Lung (tissue), 12 donors: ENCODE results near the gene CHRNA4. TPM values are rescaled to one million over a fixed set of nuclear protein-coding genes. Genes with fewer than 3 reads are reported as not detected.

Experiments
- ATAC-seq: fragments of 200-7000 bp; cut with Tn5 transposase; one replicate; pipeline ENCODE4 v1.9.1; 2020; ENCODE audit warnings: moderate number of reproducible peaks; ENCODE audit not compliant: insufficient read depth, low FRiP score
- DNase-seq, 3 donors: peaks; one replicate each; pipeline ENCODE4 v3.0.0-alpha.2; 2013 to 2017
- H3K27ac ChIP-seq, 2 donors: one replicate each; pipeline ENCODE4 v1.5.1; 2013; ENCODE audit warnings: mild to moderate bottlenecking in 2 of 2, moderate library complexity in 2 of 2, control low read depth in 1 of 2, inconsistent platforms in 1 of 2, low read depth in 1 of 2, low read length in 1 of 2
- H3K27me3 ChIP-seq, 3 donors: one replicate each; pipeline ENCODE4 v1.5.1; 2013; ENCODE audit warnings: low read length in 2 of 3; ENCODE audit not compliant: control insufficient read depth in 3 of 3, insufficient read depth in 3 of 3
- H3K36me3 ChIP-seq, 4 donors: one replicate each; pipeline ENCODE4 v1.5.1; 2013; ENCODE audit warnings: low read length in 4 of 4, mild to moderate bottlenecking in 1 of 4, moderate library complexity in 1 of 4; ENCODE audit not compliant: control insufficient read depth in 4 of 4, insufficient read depth in 4 of 4
- H3K4me1 ChIP-seq, 5 donors: one replicate each; pipeline ENCODE4 v1.5.1; 2013; ENCODE audit warnings: low read length in 5 of 5, mild to moderate bottlenecking in 2 of 5, moderate library complexity in 1 of 5; ENCODE audit not compliant: control insufficient read depth in 5 of 5, insufficient read depth in 5 of 5
- H3K4me3 ChIP-seq: one replicate; pipeline ENCODE4 v1.5.1; 2013; ENCODE audit warnings: mild to moderate bottlenecking, control low read depth, moderate library complexity
- H3K9ac ChIP-seq, 2 donors: one replicate each; pipeline ENCODE4 v1.5.1; 2013; ENCODE audit warnings: low read length in 2 of 2, control low read depth in 1 of 2; ENCODE audit not compliant: insufficient read depth in 1 of 2
- H3K9me3 ChIP-seq, 4 donors: one replicate each; pipeline ENCODE4 v1.5.1; 2013; ENCODE audit warnings: low read length in 3 of 4, mild to moderate bottlenecking in 1 of 4, moderate library complexity in 1 of 4; ENCODE audit not compliant: control insufficient read depth in 4 of 4, insufficient read depth in 3 of 4
- WGBS, 2 donors: extraction: QIAGEN DNeasy Blood & Tissue Kit; methylation state at CpG; one replicate each; pipeline ENCODE4 v1.1.7; 2013; 5-methylcytosine and 5-hydroxymethylcytosine counted together
- polyA plus RNA-seq, 2 donors: library from polyadenylated mRNA; stranded (reverse); fragments of 200-250 nt; gene quantifications; one replicate each; pipeline ENCODE4 v1.2.1, GENCODE V29; 2013
- total RNA-seq, 2 donors: library from RNA; depleted of rRNA in 1 of 2; stranded (reverse); fragments of >200 nt in 1 of 2; gene quantifications; one replicate each; pipeline ENCODE4 v1.2.1, GENCODE V29; 2014 to 2021
- TF ChIP-seq, protein P1 (sequence below): IDR thresholded peaks from 2 replicates; pipeline ENCODE4 v1.5.1; 2012; ENCODE audit warnings: mild to moderate bottlenecking; ENCODE audit errors: control extremely low read depth, extremely low read depth
- donor health status: control.
- donor health status: control.
- donor health status: Bipolar disorder and iron deficiency.
- donor health status: healthy.
- donor health status: DM: yes; HTN: yes; CAD: no.

Gene CHRNA4
- total and polyA plus RNA-seq, 4 donors: 0.01 to 1.1 (median 0.46) TPM

DNA sequence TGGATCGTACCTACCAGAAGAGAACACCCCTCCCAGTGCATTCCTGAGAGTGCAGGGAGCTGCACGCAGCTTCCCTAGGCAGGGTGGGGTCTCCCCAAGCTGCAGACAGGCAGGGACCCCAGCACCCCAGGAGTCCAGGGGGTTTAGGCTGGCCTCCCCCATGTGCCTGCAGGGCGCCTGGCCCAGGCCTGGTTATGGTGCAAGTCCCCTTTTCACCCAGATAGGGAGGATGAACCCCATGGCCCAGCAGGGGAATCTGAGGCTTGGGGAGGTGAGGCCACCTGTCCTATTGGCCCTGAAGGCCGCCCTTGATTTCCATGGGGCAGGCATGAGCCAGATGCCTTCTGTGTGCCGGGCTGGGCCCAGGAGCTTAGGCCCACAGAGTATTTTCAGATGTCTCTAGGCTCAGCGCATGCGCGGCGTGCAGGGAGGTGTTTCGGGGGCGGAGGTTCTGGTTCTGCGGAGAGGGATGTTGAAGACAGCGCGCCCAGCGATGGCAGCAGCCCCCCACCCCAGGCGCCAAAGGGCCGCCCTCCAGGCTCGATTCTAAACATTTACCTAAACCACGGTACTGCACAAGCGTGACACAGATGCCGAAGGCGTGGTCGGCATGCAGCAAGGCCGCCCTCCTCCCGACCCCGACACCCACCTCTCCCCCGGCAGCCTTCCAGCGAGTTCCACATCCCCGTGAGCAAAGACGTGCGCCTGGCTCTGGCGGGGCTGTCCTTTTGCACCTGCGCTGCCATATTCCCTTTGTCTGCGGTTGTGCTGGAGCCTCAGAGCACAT, 38.8 kb downstream of the CHRNA4 start:
- ATAC-seq (no peak), DNase-seq (no peak)
- Histone ChIP-seq H3K9ac (no peak overlapping the region), H3K27me3 (peaks cover 0 to 3% (median 3%) of the 10 kb centered on the region in 3 donors), H3K36me3 (no peaks in the 10 kb centered on the region), H3K4me1 (peaks cover 0 to 44% (median 13%) of the 10 kb centered on the region in 5 donors), H3K4me3 (no peak overlapping the region), H3K9me3 (peaks cover 0 to 3% (median 0%) of the 10 kb centered on the region in 4 donors), H3K27ac (no peak overlapping the region)
- TF ChIP-seq, protein P1, sequence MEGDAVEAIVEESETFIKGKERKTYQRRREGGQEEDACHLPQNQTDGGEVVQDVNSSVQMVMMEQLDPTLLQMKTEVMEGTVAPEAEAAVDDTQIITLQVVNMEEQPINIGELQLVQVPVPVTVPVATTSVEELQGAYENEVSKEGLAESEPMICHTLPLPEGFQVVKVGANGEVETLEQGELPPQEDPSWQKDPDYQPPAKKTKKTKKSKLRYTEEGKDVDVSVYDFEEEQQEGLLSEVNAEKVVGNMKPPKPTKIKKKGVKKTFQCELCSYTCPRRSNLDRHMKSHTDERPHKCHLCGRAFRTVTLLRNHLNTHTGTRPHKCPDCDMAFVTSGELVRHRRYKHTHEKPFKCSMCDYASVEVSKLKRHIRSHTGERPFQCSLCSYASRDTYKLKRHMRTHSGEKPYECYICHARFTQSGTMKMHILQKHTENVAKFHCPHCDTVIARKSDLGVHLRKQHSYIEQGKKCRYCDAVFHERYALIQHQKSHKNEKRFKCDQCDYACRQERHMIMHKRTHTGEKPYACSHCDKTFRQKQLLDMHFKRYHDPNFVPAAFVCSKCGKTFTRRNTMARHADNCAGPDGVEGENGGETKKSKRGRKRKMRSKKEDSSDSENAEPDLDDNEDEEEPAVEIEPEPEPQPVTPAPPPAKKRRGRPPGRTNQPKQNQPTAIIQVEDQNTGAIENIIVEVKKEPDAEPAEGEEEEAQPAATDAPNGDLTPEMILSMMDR: no peak
- 67 to 84% methylated on average over 34 of the region's 34 CpGs for WGBS, 2 donors

DNA sequence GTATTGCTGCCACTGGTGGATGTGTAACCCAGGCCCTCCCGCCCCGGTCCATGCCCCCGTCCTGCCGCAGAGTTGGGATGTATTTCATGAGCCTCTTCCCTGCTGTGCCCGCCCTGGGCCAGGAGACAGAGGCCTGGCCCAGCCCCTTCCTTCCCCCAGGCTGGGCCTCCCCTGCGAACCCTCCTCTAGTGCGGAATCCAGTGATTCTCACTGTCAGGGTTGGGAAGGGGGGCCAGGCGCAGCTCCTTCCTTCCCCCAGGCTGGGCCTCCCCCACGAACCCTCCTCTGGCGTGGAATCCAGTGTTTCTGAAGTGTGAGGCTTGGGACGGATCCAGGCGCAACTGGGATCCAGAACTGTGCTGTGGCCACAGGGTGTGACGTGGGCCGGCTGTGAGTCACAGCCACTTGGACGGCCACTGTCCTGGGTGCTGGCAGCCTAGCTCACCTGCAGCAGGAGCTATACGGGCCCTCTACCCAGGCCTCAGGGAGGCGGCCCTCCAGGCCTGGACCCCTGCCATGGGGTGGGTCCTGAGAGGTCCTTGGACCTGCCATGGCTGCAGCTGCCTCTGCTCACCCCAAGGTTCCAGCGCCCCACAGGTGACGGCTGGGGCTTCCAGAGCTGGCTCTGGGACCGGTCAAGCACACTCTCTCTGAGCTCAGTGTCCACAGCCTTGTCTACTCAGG, 39.9 kb downstream of the CHRNA4 start:
- Histone ChIP-seq H3K4me1 (peaks cover 0 to 44% (median 13%) of the 10 kb centered on the region in 5 donors), H3K4me3 (no peak overlapping the region), H3K9me3 (no peaks in the 10 kb centered on the region), H3K27me3 (peaks cover 0 to 3% (median 3%) of the 10 kb centered on the region in 3 donors), H3K9ac (no peak overlapping the region), H3K27ac (no peak overlapping the region), H3K36me3 (no peaks in the 10 kb centered on the region)
- peak; percentile 88 to 94 (median 89) for DNase-seq
- TF ChIP-seq, protein P1: no peak
- ATAC-seq: no peak
- 53 to 68% methylated on average over 20 of the region's 20 CpGs for WGBS, 2 donors

DNA sequence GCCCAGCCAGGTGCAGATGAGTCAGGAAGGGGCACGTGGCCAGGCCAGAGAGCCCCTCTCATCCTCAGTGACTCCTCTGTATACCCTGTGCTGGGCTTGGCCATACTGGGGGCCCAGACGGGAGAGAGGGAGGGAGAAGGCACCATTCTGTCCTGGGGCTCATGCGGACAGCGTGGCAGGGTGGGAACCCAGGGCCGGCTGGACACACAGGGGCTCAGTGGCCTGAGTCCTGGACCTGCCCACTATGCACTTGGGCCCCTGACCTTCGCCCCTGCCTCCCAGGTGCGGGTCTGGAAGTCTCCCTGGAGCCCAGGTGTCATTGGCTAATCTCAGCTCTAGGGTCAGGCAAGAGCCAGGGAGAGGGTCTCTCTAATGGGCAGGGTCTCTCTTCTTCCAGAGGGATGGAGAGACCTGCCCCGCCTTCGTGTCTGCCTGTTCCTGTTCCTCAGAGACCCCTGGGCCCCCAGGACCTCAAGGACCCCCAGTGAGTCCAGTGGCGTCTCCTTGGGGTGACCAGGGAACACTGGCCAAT, 40.5 kb downstream of the CHRNA4 start:
- TF ChIP-seq, protein P1: no peak
- no peaks in the 10 kb centered on the region for H3K36me3 ChIP-seq
- peaks cover 0 to 3% (median 3%) of the 10 kb centered on the region in 3 donors for H3K27me3 ChIP-seq
- WGBS, 2 donors: 66 to 80% methylated on average over 10 of the region's 10 CpGs
- H3K27ac ChIP-seq: no peak overlapping the region
- DNase-seq (peak in 1 of 3 donors; percentile 9), ATAC-seq (no peak)
- H3K9ac ChIP-seq: no peak overlapping the region
- no peaks in the 10 kb centered on the region for H3K9me3 ChIP-seq
- H3K4me1 ChIP-seq: peaks cover 0 to 46% (median 13%) of the 10 kb centered on the region in 5 donors
- no peak overlapping the region for H3K4me3 ChIP-seq
